Activated CD8-positive, alpha-beta T cell treated with anti-CD3 and anti-CD28 coated beads for 36 hours (primary cell): ENCODE results near the gene MCRIP2. TPM values are rescaled to one million over a fixed set of nuclear protein-coding genes. Genes with fewer than 3 reads are reported as not detected.
A peak's percentile ranks its signal among the peaks of the same experiment; 100 is the strongest.

Experiments
- ATAC-seq: fragments of 200-7000 bp; cut with Tn5 transposase; one replicate; pipeline ENCODE4 v1.10.0; 2021; ENCODE audit warnings: mild to moderate bottlenecking, moderate library complexity
- CTCF ChIA-PET: fragments of 350-600 bp; sonication (Branson Sonifier 250); formaldehyde crosslinking; loops from one replicate; lab custom pipeline; 2021; ENCODE audit warnings: antibody characterized with exemption; lab: Charles Lee
- POLR2A ChIA-PET: fragments of 350-600 bp; sonication (Branson Sonifier 250); formaldehyde crosslinking; loops from one replicate; lab custom pipeline; 2021; ENCODE audit warnings: antibody characterized with exemption; lab: Charles Lee
- DNase-seq: peaks from one replicate; pipeline ENCODE4 v3.0.0-alpha.2; 2020
- H3K27ac Mint-ChIP-seq: one replicate; pipeline ENCODE4 v1.8.0; 2021; ENCODE audit warnings: mild to moderate bottlenecking, mixed read lengths
- H3K27me3 Mint-ChIP-seq: one replicate; pipeline ENCODE4 v1.8.0; 2021; ENCODE audit warnings: mixed read lengths
- H3K36me3 Mint-ChIP-seq: one replicate; pipeline ENCODE4 v1.8.0; 2021; ENCODE audit warnings: low read depth, mixed read lengths
- H3K4me1 Mint-ChIP-seq: one replicate; pipeline ENCODE4 v1.8.0; 2021; ENCODE audit warnings: low read depth, mixed read lengths
- H3K4me3 Mint-ChIP-seq: one replicate; pipeline ENCODE4 v1.8.0; 2021; ENCODE audit warnings: mild to moderate bottlenecking, moderate library complexity, mixed read lengths
- H3K9me3 Mint-ChIP-seq: one replicate; pipeline ENCODE4 v1.8.0; 2021; ENCODE audit warnings: mixed read lengths
- CTCF ChIP-seq: fragments of 200-600 bp; IDR thresholded peaks from one replicate; pipeline ENCODE4 v1.8.0; 2022; ENCODE audit warnings: antibody characterized with exemption, mild to moderate bottlenecking
- intact Hi-C: fragments of 100-400 bp; cut with micrococcal nuclease; formaldehyde crosslinking; loops from one replicate; pipeline ENCODE4 v1.10.0; 2022
- total RNA-seq, 2 experiments: library from RNA; stranded (reverse); gene quantifications; one replicate each; pipeline ENCODE4 v1.2.3, GENCODE V29; 2021

The MCRIP2 gene
- total RNA-seq, result 10 to 100 TPM; 60.7 to 62.7 TPM

- peak within 1 kb of the TSS; percentile 78 for H3K4me3 Mint-ChIP-seq
- TF ChIP-seq CTCF, result no peak
- ATAC-seq, result peak; percentile 59
- H3K9me3 Mint-ChIP-seq, result no peaks in the 10 kb centered on the region
- peak within 1 kb of the TSS; percentile 48 for H3K27ac Mint-ChIP-seq
- H3K36me3 Mint-ChIP-seq, result peaks cover 7% of the 10 kb centered on the region
- POLR2A ChIA-PET, result interaction anchor here (0.6 to 1.1 kb wide), 3 partner anchors 59 to 573 kb away, joined by 3 read pairs; no protein-coding TSS in a partner anchor
- DNase-seq, result peak; percentile 84
- no peaks in the 10 kb centered on the region for H3K27me3 Mint-ChIP-seq
- intact Hi-C loops, result no loop called here
- CTCF ChIA-PET, result no interaction called here
- peaks cover 18% of the 10 kb centered on the region for H3K4me1 Mint-ChIP-seq
Measured at GRCh38 chr16:641326-642188, at the start of gene MCRIP2. MCRIP2 (plus strand) TSS chr16:641828; CDS start chr16:641992, 164 bp downstream.

- no peak overlapping the region for H3K27ac Mint-ChIP-seq
- no peaks in the 10 kb centered on the region for H3K27me3 Mint-ChIP-seq
- no peak for DNase-seq
- H3K4me3 Mint-ChIP-seq, result no peak overlapping the region
- ChIA-PET CTCF (interaction anchor here (0.9 kb wide), 1 partner anchor 45 kb away, joined by 3 read pairs; the partner anchor contains the start of gene METTL26), POLR2A (no interaction called here)
- no peaks in the 10 kb centered on the region for H3K9me3 Mint-ChIP-seq
- no peak for ATAC-seq
- no peak for TF ChIP-seq CTCF
- peaks cover 13% of the 10 kb centered on the region for H3K36me3 Mint-ChIP-seq
- intact Hi-C loops, result no loop called here
- peaks cover 26% of the 10 kb centered on the region for H3K4me1 Mint-ChIP-seq
Measured at GRCh38 chr16:591892-592517, 49.6 kb upstream of the MCRIP2 start.

- Mint-ChIP-seq H3K27me3 (no peaks in the 10 kb centered on the region), H3K36me3 (peaks cover 9% of the 10 kb centered on the region), H3K4me1 (peaks cover 22% of the 10 kb centered on the region), H3K9me3 (no peaks in the 10 kb centered on the region), H3K27ac (no peak overlapping the region), H3K4me3 (no peak overlapping the region)
- POLR2A ChIA-PET, result no interaction called here
- no peak for TF ChIP-seq CTCF
- DNase-seq, result no peak
- no peak for ATAC-seq
- intact Hi-C loops, result no loop called here
- CTCF ChIA-PET, result interaction anchor here (0.9 kb wide), 2 partner anchors 22 to 44 kb away, joined by 3 read pairs; partner anchors contain the start of gene METTL26
Measured at GRCh38 chr16:592518-593306, 48.9 kb upstream of the MCRIP2 start.

- intact Hi-C loops, result no loop called here
- H3K36me3 Mint-ChIP-seq, result peaks cover 2% of the 10 kb centered on the region
- H3K27ac Mint-ChIP-seq, result peak overlapping the region; percentile 12
- no peaks in the 10 kb centered on the region for H3K27me3 Mint-ChIP-seq
- H3K4me3 Mint-ChIP-seq, result no peak overlapping the region
- POLR2A ChIA-PET, result no interaction called here
- no peaks in the 10 kb centered on the region for H3K9me3 Mint-ChIP-seq
- TF ChIP-seq CTCF, result no peak
- H3K4me1 Mint-ChIP-seq, result peaks cover 22% of the 10 kb centered on the region
- CTCF ChIA-PET, result interaction anchor here (0.9 kb wide), 1 partner anchor 23 kb away, joined by 3 read pairs; no protein-coding TSS in a partner anchor
- ATAC-seq, result no peak
- DNase-seq, result no peak
Measured at GRCh38 chr16:593406-593805, 48.2 kb upstream of the MCRIP2 start.
